Pancreas (tissue), 10 donors: ENCODE measurements around the gene NR6A1. TPM values are rescaled to one million over a fixed set of nuclear protein-coding genes. Genes with fewer than 3 reads are reported as not detected.
A peak's percentile ranks its signal among the peaks of the same experiment; 100 is the strongest.

Experiments used
- ATAC-seq, 4 donors: fragments of 200-7000 bp; cut with Tn5 transposase; one replicate each; pipeline versions ENCODE4 v1.8.0 to v1.9.1; 2020; ENCODE audit warnings: mild to moderate bottlenecking in 4 of 4, moderate library complexity in 4 of 4
- DNase-seq, 6 donors: peaks; one replicate each; pipeline ENCODE4 v3.0.0-alpha.2; 2020
- FAIRE-seq: peaks from 2 replicates; lab custom pipeline; 2012; peaks lifted over from hg19 to GRCh38; lab: Jason Lieb, UNC
- H3K27ac ChIP-seq, 4 donors: fragments of 200-600 bp; sonication (generic); 1 replicate in 3 of 4; 2 replicates in 1 of 4; pipeline versions ENCODE4 v1.5.0 to v1.8.0; 2020
- H3K27me3 ChIP-seq, 4 donors: fragments of 200-600 bp; one replicate each; pipeline ENCODE4 v1.8.0; 2021
- H3K36me3 ChIP-seq, 3 donors: fragments of 200-600 bp; sonication (generic) in 1 of 3; one replicate each; pipeline versions ENCODE4 v1.5.0 to v1.8.0; 2020 to 2021
- H3K4me1 ChIP-seq, 3 donors: fragments of 200-600 bp; one replicate each; pipeline ENCODE4 v1.8.0; 2021
- H3K4me3 ChIP-seq, 4 donors: fragments of 200-600 bp; sonication (generic) in 2 of 4; one replicate each; pipeline versions ENCODE4 v1.5.0 to v1.8.0; 2020 to 2021
- H3K9me3 ChIP-seq, 4 donors: fragments of 200-600 bp; one replicate each; pipeline ENCODE4 v1.8.0; 2021
- CTCF ChIP-seq, 4 donors: fragments of 200-600 bp; sonication (generic) in 3 of 4; IDR thresholded peaks; one replicate each; pipeline versions ENCODE4 v1.5.0 to v1.8.0; 2021; ENCODE audit warnings: antibody characterized with exemption in 4 of 4
- WGBS, 2 donors: extraction: QIAGEN DNeasy Blood & Tissue Kit; methylation state at CpG; one replicate each; pipeline ENCODE4 v1.1.7; 2013; 5-methylcytosine and 5-hydroxymethylcytosine counted together
- intact Hi-C, 3 donors: fragments of 100-400 bp; cut with DNase I; formaldehyde crosslinking; loops; one replicate each; pipeline versions ENCODE4 v1.11.1 to v1.14.2; 2022
- polyA plus RNA-seq, 2 donors: library from polyadenylated mRNA; stranded (reverse); fragments of 200-250 nt; gene quantifications; one replicate each; pipeline ENCODE4 v1.2.3, GENCODE V29; 2013
- total RNA-seq, 6 donors: library from RNA; stranded (reverse); fragmentation: NEBNext Ultra II Directional in 4 of 6; extraction: Animal tissue kit (Norgen Biotek cat#: 25700) in 4 of 6; gene quantifications; one replicate each; pipeline versions ENCODE4 v1.2.1 to v1.2.4, GENCODE V29; 2021 to 2023
- donor health status: healthy with polysubstance abuse.
- donor health status: DM: no; HTN: no; CAD: no; lungs with moderate emphysema.
- donor health status: DM: no; HTN: no; CAD: no.
- donor health status: control.
- donor health status: control.
- donor health status: Bipolar disorder and iron deficiency.
- donor health status: DM: yes; HTN: yes; CAD: no.
- donor health status: DM: no; HTN: no; CAD: no.
- donor health status: DM: no; HTN: no; CAD: no.
- donor health status: DM: yes; HTN: yes; CAD: no.

The NR6A1 gene
- total and polyA plus RNA-seq, 8 donors: 2.1 to 3.9 (median 2.6) TPM

- ATAC-seq (no peak), FAIRE-seq (no peak), DNase-seq (no peak)
- Histone ChIP-seq H3K27me3 (no peaks in the 10 kb centered on the region), H3K36me3 (no peaks in the 10 kb centered on the region), H3K27ac (no peak overlapping the region), H3K9me3 (no peaks in the 10 kb centered on the region), H3K4me1 (peaks cover 4 to 15% (median 12%) of the 10 kb centered on the region in 3 donors), H3K4me3 (no peak overlapping the region)
- intact Hi-C loops: no loop called here
- no peak for TF ChIP-seq CTCF (IDR thresholded peaks at IDR 0.05)
- 74 to 82% methylated on average over 2 of the region's 2 CpGs for WGBS, 2 donors
Measured at GRCh38 chr9:124674651-124675050, 96.5 kb downstream of the NR6A1 start.

GRCh38 chr9:124673063-124673462 is 98.0 kb downstream of the NR6A1 start:
- intact Hi-C loops: no loop called here
- H3K4me3 ChIP-seq: no peak overlapping the region
- H3K4me1 ChIP-seq: peaks cover 4 to 15% (median 12%) of the 10 kb centered on the region in 3 donors
- no peak for FAIRE-seq
- no peak for TF ChIP-seq CTCF (IDR thresholded peaks at IDR 0.05)
- DNase-seq: no peak
- H3K27me3 ChIP-seq: no peaks in the 10 kb centered on the region
- no peaks in the 10 kb centered on the region for H3K9me3 ChIP-seq
- no peak for ATAC-seq
- H3K36me3 ChIP-seq: no peaks in the 10 kb centered on the region
- 64 to 69% methylated on average over 3 of the region's 3 CpGs for WGBS, 2 donors
- H3K27ac ChIP-seq: no peak overlapping the region

GRCh38 chr9:124671861-124672260 is 99.2 kb downstream of the NR6A1 start:
- ATAC-seq (no peak), DNase-seq (no peak), FAIRE-seq (no peak)
- no peak for TF ChIP-seq CTCF (IDR thresholded peaks at IDR 0.05)
- 95% methylated on average over 6 of the region's 6 CpGs for WGBS, 2 donors
- H3K9me3 ChIP-seq: no peaks in the 10 kb centered on the region
- no peak overlapping the region for H3K4me3 ChIP-seq
- no peaks in the 10 kb centered on the region for H3K27me3 ChIP-seq
- H3K27ac ChIP-seq: no peak overlapping the region
- intact Hi-C loops: no loop called here
- H3K36me3 ChIP-seq: no peaks in the 10 kb centered on the region
- H3K4me1 ChIP-seq: peaks cover 4 to 15% (median 12%) of the 10 kb centered on the region in 3 donors

- 97% methylated on average over 5 of the region's 5 CpGs for WGBS, 2 donors
- Histone ChIP-seq H3K4me1 (no peaks in the 10 kb centered on the region), H3K4me3 (no peak overlapping the region), H3K27ac (no peak overlapping the region), H3K9me3 (no peaks in the 10 kb centered on the region), H3K27me3 (no peaks in the 10 kb centered on the region), H3K36me3 (no peaks in the 10 kb centered on the region)
- no peak for ATAC-seq
- intact Hi-C loops: no loop called here
- DNase-seq: no peak
- TF ChIP-seq CTCF (IDR thresholded peaks at IDR 0.05): no peak
- no peak for FAIRE-seq
Measured at GRCh38 chr9:124666642-124667041, 104.5 kb downstream of the NR6A1 start.

- TF ChIP-seq CTCF (IDR thresholded peaks at IDR 0.05): no peak
- Histone ChIP-seq H3K9me3 (no peaks in the 10 kb centered on the region), H3K4me1 (peaks cover 0 to 8% (median 3%) of the 10 kb centered on the region in 3 donors), H3K27ac (peak overlapping the region in 1 of 4 donors; percentile 19), H3K4me3 (no peak overlapping the region), H3K27me3 (no peaks in the 10 kb centered on the region), H3K36me3 (no peaks in the 10 kb centered on the region)
- intact Hi-C loops: no loop called here
- 64% methylated on average over 5 of the region's 5 CpGs for WGBS, 2 donors
- peak in 3 of 4 donors; percentile 28 to 57 (median 37) for ATAC-seq
- FAIRE-seq: no peak
- no peak for DNase-seq
Measured at GRCh38 chr9:124665391-124666058, 105.6 kb downstream of the NR6A1 start.
